OCI-LY7 (cell line): ENCODE data around the gene MEGF6. TPM values are rescaled to one million over a fixed set of nuclear protein-coding genes. Genes with fewer than 3 reads are reported as not detected.

Source experiments
- BruUV-seq: library from RNA; stranded (reverse); fragments of 400-500 nt; replicated peaks from 2 replicates; lab custom pipeline; 2021; lab: Mats Ljungman, UMichigan
- CTCF ChIA-PET: fragments of 300-600 bp; sonication (Branson Sonifier 250); formaldehyde crosslinking; loops from one replicate; lab custom pipeline; 2022; ENCODE audit warnings: antibody characterized with exemption; ENCODE audit not compliant: unreplicated experiment; lab: Charles Lee
- POLR2A ChIA-PET: fragments of 300-600 bp; sonication (Branson Sonifier 250); formaldehyde crosslinking; loops from one replicate; lab custom pipeline; 2022; ENCODE audit warnings: antibody characterized with exemption; lab: Charles Lee
- DNase-seq: peaks from one replicate; pipeline ENCODE4 v3.0.0-alpha.2; 2015; ENCODE audit warnings: low spot score
- H2AFZ ChIP-seq: fragments of 200-600 bp; sonication (generic), shearing (Covaris generic); 2 replicates; pipeline ENCODE4 v1.6.1; 2014; ENCODE audit warnings: mild to moderate bottlenecking, antibody characterized with exemption, low read length, moderate library complexity
- H3K27ac ChIP-seq: fragments of 200-600 bp; sonication (generic); 2 replicates; pipeline ENCODE4 v1.5.1; 2014; ENCODE audit warnings: mixed run types, low read depth, mild to moderate bottlenecking, moderate library complexity, low read length, inconsistent platforms; ENCODE audit not compliant: poor library complexity, severe bottlenecking
- H3K36me3 ChIP-seq: fragments of 200-600 bp; sonication (generic); 2 replicates; pipeline ENCODE4 v1.6.1; 2014; ENCODE audit warnings: mild to moderate bottlenecking, antibody characterized with exemption, low read length, moderate library complexity, mixed read lengths; ENCODE audit not compliant: insufficient read depth
- H3K4me1 ChIP-seq: fragments of 200-600 bp; sonication (generic); 2 replicates; pipeline ENCODE4 v1.5.1; 2014; ENCODE audit warnings: mild to moderate bottlenecking, low read length; ENCODE audit not compliant: insufficient read depth, poor library complexity, severe bottlenecking
- H3K4me2 ChIP-seq: fragments of 200-600 bp; sonication (generic); 2 replicates; pipeline ENCODE4 v1.6.1; 2014; ENCODE audit warnings: mild to moderate bottlenecking, low read length
- H3K4me3 ChIP-seq: fragments of 200-600 bp; sonication (generic); 2 replicates; pipeline ENCODE4 v1.5.1; 2014; ENCODE audit warnings: mild to moderate bottlenecking, low read depth, low read length; ENCODE audit not compliant: poor library complexity, severe bottlenecking
- H3K79me2 ChIP-seq: fragments of 200-600 bp; sonication (generic); 2 replicates; pipeline ENCODE4 v1.6.1; 2016; ENCODE audit warnings: low read depth, mild to moderate bottlenecking, low read length, moderate library complexity, mixed read lengths; ENCODE audit not compliant: insufficient read depth
- H3K9me2 ChIP-seq: fragments of 200-600 bp; sonication (generic); 2 replicates; pipeline ENCODE4 v1.6.1; 2016; ENCODE audit warnings: mild to moderate bottlenecking, low read length, mixed read lengths; ENCODE audit not compliant: insufficient read depth
- H3K9me3 ChIP-seq: fragments of 200-600 bp; sonication (generic); 2 replicates; pipeline ENCODE4 v1.6.1; 2014; ENCODE audit warnings: mild to moderate bottlenecking, mixed run types, low read length, mixed read lengths
- H4K20me1 ChIP-seq: fragments of 200-600 bp; sonication (generic); 2 replicates; pipeline ENCODE4 v1.6.1; 2014; ENCODE audit warnings: mild to moderate bottlenecking, antibody characterized with exemption, low read length, moderate library complexity, mixed read lengths; ENCODE audit not compliant: insufficient read depth
- CTCF ChIP-seq: fragments of 200-600 bp; sonication (generic); conservative IDR thresholded peaks from 2 replicates; pipeline ENCODE4 v1.5.1; 2014; ENCODE audit warnings: mild to moderate bottlenecking, antibody characterized with exemption, low read length, moderate library complexity, mixed read lengths
- EZH2phosphoT487 ChIP-seq: fragments of 200-600 bp; sonication (generic); IDR thresholded peaks from 2 replicates; pipeline ENCODE4 v1.6.1; 2018; ENCODE audit warnings: low read depth, borderline replicate concordance, mild to moderate bottlenecking, mixed run types, antibody characterized with exemption, low read length, moderate library complexity, mixed read lengths
- intact Hi-C: fragments of 100-400 bp; cut with micrococcal nuclease; formaldehyde crosslinking; loops from one replicate; pipeline ENCODE4 v1.10.0; 2022; ENCODE audit not compliant: unreplicated experiment
- total RNA-seq, 2 experiments: library from RNA; depleted of rRNA in 1 of 2; stranded (reverse); fragments of >200 nt in 1 of 2; shearing (Covaris generic) in 1 of 2; gene quantifications; 2 replicates each; pipeline ENCODE4 v1.2.3, GENCODE V29; 2014 to 2022

MEGF6 gene
- total RNA-seq, 2 experiments from 2014 or later, result 0.15 to 0.32 TPM

GRCh38 chr1:3636531-3636930 is 25.2 kb upstream of the MEGF6 start:
- DNase-seq, result no peak
- no peaks in the 10 kb centered on the region for H4K20me1 ChIP-seq
- peaks cover 46% of the 10 kb centered on the region for H3K36me3 ChIP-seq
- H3K27ac ChIP-seq, result no peak overlapping the region
- H2AFZ ChIP-seq, result no peak overlapping the region
- no peak overlapping the region for H3K4me3 ChIP-seq
- POLR2A ChIA-PET, result no interaction called here
- BruUV-seq, result no TSS peak
- no peak overlapping the region for H3K4me2 ChIP-seq
- CTCF ChIA-PET, result no interaction called here
- TF ChIP-seq CTCF (no peak), EZH2phosphoT487 (no peak)
- no peaks in the 10 kb centered on the region for H3K79me2 ChIP-seq
- intact Hi-C loops, result no loop called here
- H3K9me3 ChIP-seq, result no peaks in the 10 kb centered on the region
- H3K9me2 ChIP-seq, result no peaks in the 10 kb centered on the region
- no peaks in the 10 kb centered on the region for H3K4me1 ChIP-seq

DNA sequence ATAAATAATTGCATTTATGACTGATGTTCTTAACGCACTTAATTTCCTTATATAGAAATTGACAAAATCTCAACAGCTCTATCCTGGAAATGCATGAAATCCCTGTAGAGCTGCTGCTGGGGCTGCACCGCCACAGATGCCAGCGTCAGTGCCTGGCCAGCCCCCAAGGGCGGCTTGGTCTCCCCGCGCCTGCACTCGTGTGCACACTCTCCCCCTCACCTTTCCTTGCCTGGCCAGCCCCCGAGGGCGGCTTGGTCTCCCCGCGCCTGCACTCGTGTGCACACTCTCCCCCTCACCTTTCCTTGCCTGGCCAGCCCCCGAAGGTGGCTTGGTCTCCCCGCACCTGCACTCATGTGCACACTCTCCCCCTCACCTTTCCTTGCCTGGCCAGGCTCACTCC is 24.8 kb upstream of the MEGF6 start:
- CTCF ChIA-PET, result no interaction called here

More for the DNA sequence above, 24.8 kb upstream of the MEGF6 start:
- no peak overlapping the region for H3K4me2 ChIP-seq
- H3K79me2 ChIP-seq, result no peaks in the 10 kb centered on the region
- TF ChIP-seq EZH2phosphoT487 (no peak), CTCF (no peak)
- H3K4me3 ChIP-seq, result no peak overlapping the region
- no peaks in the 10 kb centered on the region for H4K20me1 ChIP-seq
- no peaks in the 10 kb centered on the region for H3K4me1 ChIP-seq
- intact Hi-C loops, result no loop called here
- H3K9me3 ChIP-seq, result no peaks in the 10 kb centered on the region
- H3K27ac ChIP-seq, result no peak overlapping the region
- no peak overlapping the region for H2AFZ ChIP-seq
- peaks cover 46% of the 10 kb centered on the region for H3K36me3 ChIP-seq
- no TSS peak for BruUV-seq
- DNase-seq, result no peak
- H3K9me2 ChIP-seq, result no peaks in the 10 kb centered on the region
- POLR2A ChIA-PET, result interaction anchor here (0.9 kb wide), 1 partner anchor 18 kb away, joined by 3 read pairs; no protein-coding TSS in a partner anchor
